SK-N-SH treated with all-trans-retinoic acid at 6 μM for 48 hours (cell line): ENCODE data around the gene KAT2B.

Source experiments
- ATAC-seq: fragments of 200-7000 bp; cut with Tn5 transposase; 3 replicates; pipeline ENCODE4 v1.9.1; 2020; ENCODE audit warnings: mild to moderate bottlenecking, moderate library complexity
- CSDC2 ChIP-seq: fragments of 250-450 bp; sonication (Bioruptor Pico); IDR thresholded peaks from 2 replicates; pipeline ENCODE4 v1.5.0; 2020; ENCODE audit warnings: mild to moderate bottlenecking, moderate library complexity
- ESRRG ChIP-seq: fragments of 250-450 bp; sonication (Bioruptor Pico); IDR thresholded peaks from 2 replicates; pipeline ENCODE4 v1.6.1; 2021; ENCODE audit warnings: mild to moderate bottlenecking
- GLIS3 ChIP-seq: fragments of 250-450 bp; sonication (Bioruptor Pico); IDR thresholded peaks from 2 replicates; pipeline ENCODE4 v1.5.0; 2020; ENCODE audit warnings: mild to moderate bottlenecking, moderate library complexity
- ISL1 ChIP-seq: fragments of 250-450 bp; sonication (Bioruptor Pico); IDR thresholded peaks from 2 replicates; pipeline ENCODE4 v2.1.2; 2022; ENCODE audit warnings: mild to moderate bottlenecking, moderate library complexity
- OSR1 ChIP-seq: fragments of 250-450 bp; sonication (Bioruptor Pico); IDR thresholded peaks from 2 replicates; pipeline ENCODE4 v1.8.0; 2022; ENCODE audit warnings: moderate library complexity, mild to moderate bottlenecking, inconsistent platforms
- PPARA ChIP-seq: fragments of 250-450 bp; sonication (Bioruptor Pico); IDR thresholded peaks from 2 replicates; pipeline ENCODE4 v1.5.0; 2020; ENCODE audit warnings: mild to moderate bottlenecking, borderline replicate concordance
- RARB ChIP-seq: fragments of 250-450 bp; sonication (Bioruptor Pico); IDR thresholded peaks from 2 replicates; pipeline ENCODE4 v1.8.0; 2021; ENCODE audit warnings: mild to moderate bottlenecking, moderate library complexity
- SNAI2 ChIP-seq: fragments of 250-450 bp; sonication (Bioruptor Pico); IDR thresholded peaks from 2 replicates; pipeline ENCODE4 v1.5.0; 2020; ENCODE audit warnings: mild to moderate bottlenecking, moderate library complexity
- TOX ChIP-seq: fragments of 250-450 bp; sonication (Bioruptor Pico); IDR thresholded peaks from 2 replicates; pipeline ENCODE4 v1.8.0; 2021; ENCODE audit warnings: mild to moderate bottlenecking, moderate library complexity, borderline replicate concordance
- ZC3H10 ChIP-seq: fragments of 250-450 bp; sonication (Bioruptor Pico); IDR thresholded peaks from 2 replicates; pipeline ENCODE4 v1.5.1; 2021; ENCODE audit warnings: mild to moderate bottlenecking, moderate library complexity
- ZFP3 ChIP-seq: fragments of 250-450 bp; sonication (Bioruptor Pico); IDR thresholded peaks from 2 replicates; pipeline ENCODE4 v1.5.0; 2020; ENCODE audit warnings: mild to moderate bottlenecking, moderate library complexity
- ZNF70 ChIP-seq: fragments of 450-650 bp; formaldehyde crosslinking; IDR thresholded peaks from 2 replicates; pipeline ENCODE4 v1.5.0; 2020; ENCODE audit warnings: mild to moderate bottlenecking, moderate library complexity
- ZNF8 ChIP-seq: fragments of 450-650 bp; formaldehyde crosslinking; IDR thresholded peaks from 2 replicates; pipeline ENCODE4 v1.5.0; 2020; ENCODE audit warnings: mild to moderate bottlenecking, moderate library complexity
- TF ChIP-seq, protein P1 (sequence below): fragments of 250-450 bp; sonication (Bioruptor Pico); IDR thresholded peaks from 2 replicates; pipeline ENCODE4 v1.5.0; 2020; ENCODE audit warnings: mild to moderate bottlenecking, moderate library complexity
- TF ChIP-seq, protein P2 (sequence below): fragments of 250-450 bp; sonication (Bioruptor Pico); IDR thresholded peaks from 2 replicates; pipeline ENCODE4 v1.5.1; 2021; ENCODE audit warnings: mild to moderate bottlenecking, moderate library complexity
- TF ChIP-seq, protein P3 (sequence below): fragments of 250-450 bp; sonication (Bioruptor Pico); IDR thresholded peaks from 2 replicates; pipeline ENCODE4 v1.8.0; 2021; ENCODE audit warnings: low read depth, mild to moderate bottlenecking, moderate library complexity, borderline replicate concordance
- TF ChIP-seq, protein P4 (sequence below): fragments of 250-450 bp; sonication (Bioruptor Pico); IDR thresholded peaks from 2 replicates; pipeline ENCODE4 v1.5.1; 2020; ENCODE audit warnings: low read depth, mild to moderate bottlenecking, moderate library complexity
- TF ChIP-seq, protein P5 (sequence below): fragments of 250-450 bp; sonication (Bioruptor Pico); IDR thresholded peaks from 2 replicates; pipeline ENCODE4 v1.8.0; 2020; ENCODE audit warnings: mild to moderate bottlenecking, moderate library complexity, borderline replicate concordance

The KAT2B gene

DNA sequence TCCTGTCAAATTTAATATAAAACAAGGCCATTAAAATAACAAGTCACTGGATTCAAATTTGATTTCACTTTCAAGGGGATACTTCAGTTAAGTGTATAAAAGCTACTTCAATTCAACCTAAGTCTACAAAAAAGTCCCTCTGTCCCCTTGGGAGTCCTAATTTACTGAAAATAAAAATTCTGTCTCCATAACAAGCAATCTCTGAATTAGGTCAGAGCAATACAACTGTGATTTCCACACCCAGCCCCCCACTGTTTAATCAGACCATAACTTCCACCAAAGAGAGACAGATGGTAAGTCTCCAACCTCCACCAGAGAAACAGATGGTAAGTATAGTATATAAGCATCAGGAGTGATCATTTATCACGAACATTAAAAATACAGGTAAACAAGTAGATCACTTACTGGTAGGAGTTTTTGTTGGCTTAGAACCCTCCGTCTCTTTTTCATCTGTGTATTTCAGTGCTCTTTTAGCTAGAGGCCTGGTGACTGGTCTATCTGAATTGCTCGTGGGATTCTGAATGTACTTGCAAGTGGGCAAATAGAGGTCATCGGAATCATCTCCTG is 133.7 kb downstream of the KAT2B start (continued):
- TF ChIP-seq, protein P1, sequence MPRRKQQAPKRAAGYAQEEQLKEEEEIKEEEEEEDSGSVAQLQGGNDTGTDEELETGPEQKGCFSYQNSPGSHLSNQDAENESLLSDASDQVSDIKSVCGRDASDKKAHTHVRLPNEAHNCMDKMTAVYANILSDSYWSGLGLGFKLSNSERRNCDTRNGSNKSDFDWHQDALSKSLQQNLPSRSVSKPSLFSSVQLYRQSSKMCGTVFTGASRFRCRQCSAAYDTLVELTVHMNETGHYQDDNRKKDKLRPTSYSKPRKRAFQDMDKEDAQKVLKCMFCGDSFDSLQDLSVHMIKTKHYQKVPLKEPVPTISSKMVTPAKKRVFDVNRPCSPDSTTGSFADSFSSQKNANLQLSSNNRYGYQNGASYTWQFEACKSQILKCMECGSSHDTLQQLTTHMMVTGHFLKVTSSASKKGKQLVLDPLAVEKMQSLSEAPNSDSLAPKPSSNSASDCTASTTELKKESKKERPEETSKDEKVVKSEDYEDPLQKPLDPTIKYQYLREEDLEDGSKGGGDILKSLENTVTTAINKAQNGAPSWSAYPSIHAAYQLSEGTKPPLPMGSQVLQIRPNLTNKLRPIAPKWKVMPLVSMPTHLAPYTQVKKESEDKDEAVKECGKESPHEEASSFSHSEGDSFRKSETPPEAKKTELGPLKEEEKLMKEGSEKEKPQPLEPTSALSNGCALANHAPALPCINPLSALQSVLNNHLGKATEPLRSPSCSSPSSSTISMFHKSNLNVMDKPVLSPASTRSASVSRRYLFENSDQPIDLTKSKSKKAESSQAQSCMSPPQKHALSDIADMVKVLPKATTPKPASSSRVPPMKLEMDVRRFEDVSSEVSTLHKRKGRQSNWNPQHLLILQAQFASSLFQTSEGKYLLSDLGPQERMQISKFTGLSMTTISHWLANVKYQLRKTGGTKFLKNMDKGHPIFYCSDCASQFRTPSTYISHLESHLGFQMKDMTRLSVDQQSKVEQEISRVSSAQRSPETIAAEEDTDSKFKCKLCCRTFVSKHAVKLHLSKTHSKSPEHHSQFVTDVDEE (CRISPR knock-in tag): no peak
- TF ChIP-seq CSDC2 (CRISPR knock-in tag): no peak
- no peak for TF ChIP-seq OSR1 (CRISPR knock-in tag)
- no peak for TF ChIP-seq ZC3H10
- TF ChIP-seq PPARA (CRISPR knock-in tag): no peak
- no peak for TF ChIP-seq ZFP3 (CRISPR knock-in tag)
- TF ChIP-seq, protein P2, sequence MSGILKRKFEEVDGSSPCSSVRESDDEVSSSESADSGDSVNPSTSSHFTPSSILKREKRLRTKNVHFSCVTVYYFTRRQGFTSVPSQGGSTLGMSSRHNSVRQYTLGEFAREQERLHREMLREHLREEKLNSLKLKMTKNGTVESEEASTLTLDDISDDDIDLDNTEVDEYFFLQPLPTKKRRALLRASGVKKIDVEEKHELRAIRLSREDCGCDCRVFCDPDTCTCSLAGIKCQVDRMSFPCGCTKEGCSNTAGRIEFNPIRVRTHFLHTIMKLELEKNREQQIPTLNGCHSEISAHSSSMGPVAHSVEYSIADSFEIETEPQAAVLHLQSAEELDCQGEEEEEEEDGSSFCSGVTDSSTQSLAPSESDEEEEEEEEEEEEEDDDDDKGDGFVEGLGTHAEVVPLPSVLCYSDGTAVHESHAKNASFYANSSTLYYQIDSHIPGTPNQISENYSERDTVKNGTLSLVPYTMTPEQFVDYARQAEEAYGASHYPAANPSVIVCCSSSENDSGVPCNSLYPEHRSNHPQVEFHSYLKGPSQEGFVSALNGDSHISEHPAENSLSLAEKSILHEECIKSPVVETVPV (CRISPR knock-in tag): no peak
- TF ChIP-seq TOX: no peak
- no peak for TF ChIP-seq ZNF8 (CRISPR knock-in tag)
- TF ChIP-seq, all 23 proteins: peak for 0

DNA sequence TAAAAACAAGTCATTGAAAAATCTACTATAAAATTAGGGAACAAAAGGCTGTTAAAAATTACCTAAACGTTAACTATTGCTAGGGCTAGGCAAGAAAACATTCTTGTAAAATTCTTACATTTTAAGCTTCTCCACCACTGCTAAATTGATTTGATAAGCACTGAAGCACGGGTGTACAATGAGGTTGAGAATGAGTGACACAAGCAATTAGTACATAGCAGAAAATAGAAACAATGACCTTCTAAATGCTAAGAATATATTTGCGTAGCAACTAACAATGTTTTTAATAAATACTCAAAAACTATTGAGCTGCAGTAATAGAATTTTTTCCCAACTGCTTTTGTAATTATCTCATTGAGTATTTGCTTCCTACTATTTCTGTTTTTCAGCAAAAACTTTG is 141.0 kb downstream of the KAT2B start:
- ATAC-seq: no peak

More for the DNA sequence above, 141.0 kb downstream of the KAT2B start:
- TF ChIP-seq ZNF8 (CRISPR knock-in tag) (no peak), ISL1 (CRISPR knock-in tag) (no peak), GLIS3 (no peak), ZFP3 (CRISPR knock-in tag) (no peak), SNAI2 (CRISPR knock-in tag) (no peak), OSR1 (CRISPR knock-in tag) (no peak), CSDC2 (CRISPR knock-in tag) (no peak), RARB (CRISPR knock-in tag) (no peak), ZC3H10 (no peak), ESRRG (CRISPR knock-in tag) (no peak), ZNF70 (CRISPR knock-in tag) (no peak), TOX (no peak), PPARA (CRISPR knock-in tag) (no peak)
- TF ChIP-seq, protein P3, sequence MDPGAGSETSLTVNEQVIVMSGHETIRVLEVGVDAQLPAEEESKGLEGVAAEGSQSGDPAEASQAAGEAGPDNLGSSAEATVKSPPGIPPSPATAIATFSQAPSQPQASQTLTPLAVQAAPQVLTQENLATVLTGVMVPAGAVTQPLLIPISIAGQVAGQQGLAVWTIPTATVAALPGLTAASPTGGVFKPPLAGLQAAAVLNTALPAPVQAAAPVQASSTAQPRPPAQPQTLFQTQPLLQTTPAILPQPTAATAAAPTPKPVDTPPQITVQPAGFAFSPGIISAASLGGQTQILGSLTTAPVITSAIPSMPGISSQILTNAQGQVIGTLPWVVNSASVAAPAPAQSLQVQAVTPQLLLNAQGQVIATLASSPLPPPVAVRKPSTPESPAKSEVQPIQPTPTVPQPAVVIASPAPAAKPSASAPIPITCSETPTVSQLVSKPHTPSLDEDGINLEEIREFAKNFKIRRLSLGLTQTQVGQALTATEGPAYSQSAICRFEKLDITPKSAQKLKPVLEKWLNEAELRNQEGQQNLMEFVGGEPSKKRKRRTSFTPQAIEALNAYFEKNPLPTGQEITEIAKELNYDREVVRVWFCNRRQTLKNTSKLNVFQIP: no peak
- TF ChIP-seq, protein P4, sequence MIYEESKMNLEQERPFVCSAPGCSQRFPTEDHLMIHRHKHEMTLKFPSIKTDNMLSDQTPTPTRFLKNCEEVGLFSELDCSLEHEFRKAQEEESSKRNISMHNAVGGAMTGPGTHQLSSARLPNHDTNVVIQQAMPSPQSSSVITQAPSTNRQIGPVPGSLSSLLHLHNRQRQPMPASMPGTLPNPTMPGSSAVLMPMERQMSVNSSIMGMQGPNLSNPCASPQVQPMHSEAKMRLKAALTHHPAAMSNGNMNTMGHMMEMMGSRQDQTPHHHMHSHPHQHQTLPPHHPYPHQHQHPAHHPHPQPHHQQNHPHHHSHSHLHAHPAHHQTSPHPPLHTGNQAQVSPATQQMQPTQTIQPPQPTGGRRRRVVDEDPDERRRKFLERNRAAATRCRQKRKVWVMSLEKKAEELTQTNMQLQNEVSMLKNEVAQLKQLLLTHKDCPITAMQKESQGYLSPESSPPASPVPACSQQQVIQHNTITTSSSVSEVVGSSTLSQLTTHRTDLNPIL (CRISPR knock-in tag): no peak
- TF ChIP-seq, protein P1 (CRISPR knock-in tag): no peak
- TF ChIP-seq, protein P5, sequence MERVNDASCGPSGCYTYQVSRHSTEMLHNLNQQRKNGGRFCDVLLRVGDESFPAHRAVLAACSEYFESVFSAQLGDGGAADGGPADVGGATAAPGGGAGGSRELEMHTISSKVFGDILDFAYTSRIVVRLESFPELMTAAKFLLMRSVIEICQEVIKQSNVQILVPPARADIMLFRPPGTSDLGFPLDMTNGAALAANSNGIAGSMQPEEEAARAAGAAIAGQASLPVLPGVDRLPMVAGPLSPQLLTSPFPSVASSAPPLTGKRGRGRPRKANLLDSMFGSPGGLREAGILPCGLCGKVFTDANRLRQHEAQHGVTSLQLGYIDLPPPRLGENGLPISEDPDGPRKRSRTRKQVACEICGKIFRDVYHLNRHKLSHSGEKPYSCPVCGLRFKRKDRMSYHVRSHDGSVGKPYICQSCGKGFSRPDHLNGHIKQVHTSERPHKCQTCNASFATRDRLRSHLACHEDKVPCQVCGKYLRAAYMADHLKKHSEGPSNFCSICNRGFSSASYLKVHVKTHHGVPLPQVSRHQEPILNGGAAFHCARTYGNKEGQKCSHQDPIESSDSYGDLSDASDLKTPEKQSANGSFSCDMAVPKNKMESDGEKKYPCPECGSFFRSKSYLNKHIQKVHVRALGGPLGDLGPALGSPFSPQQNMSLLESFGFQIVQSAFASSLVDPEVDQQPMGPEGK (CRISPR knock-in tag): no peak
- TF ChIP-seq, protein P2 (CRISPR knock-in tag): no peak
- TF ChIP-seq, all 23 proteins: peak for 0
